IPS-20b (cell line): ENCODE data around the gene ESD.
"Not testable (repeated sequence)": the region's sequence is repeated elsewhere in the genome, so short reads cannot be mapped to it uniquely, and the experiment has no call there.

Experiments
- H3K27ac ChIP-seq: one replicate; pipeline ENCODE4 v1.5.1; 2013; ENCODE audit warnings: low read length
- H3K27me3 ChIP-seq: 2 replicates; pipeline ENCODE4 v1.6.1; 2013; ENCODE audit warnings: mild to moderate bottlenecking, low read length, inconsistent platforms; ENCODE audit not compliant: insufficient read depth
- H3K36me3 ChIP-seq: 2 replicates; pipeline ENCODE4 v1.6.1; 2013; ENCODE audit warnings: low read depth, mild to moderate bottlenecking, inconsistent platforms, low read length, moderate library complexity; ENCODE audit not compliant: insufficient read depth
- H3K4me1 ChIP-seq: 2 replicates; pipeline ENCODE4 v1.6.1; 2013; ENCODE audit warnings: mild to moderate bottlenecking, control low read depth, inconsistent platforms, low read length, moderate library complexity; ENCODE audit not compliant: insufficient read depth
- H3K4me3 ChIP-seq: 2 replicates; pipeline ENCODE4 v1.5.1; 2013; ENCODE audit warnings: mild to moderate bottlenecking, low read length, inconsistent platforms
- H3K9ac ChIP-seq: 2 replicates; pipeline ENCODE4 v1.6.1; 2013; ENCODE audit warnings: low read depth, mild to moderate bottlenecking, inconsistent platforms, low read length, moderate library complexity
- H3K9me3 ChIP-seq: 2 replicates; pipeline ENCODE4 v1.6.1; 2013; ENCODE audit warnings: mild to moderate bottlenecking, low read depth, low read length, inconsistent platforms; ENCODE audit not compliant: insufficient read depth

The ESD gene

GRCh38 chr13:46756977-46757376 lies 40.0 kb downstream of the ESD start:
- Histone ChIP-seq H3K27me3 (no peaks in the 10 kb centered on the region), H3K4me1 (peaks cover 3% of the 10 kb centered on the region; the same call in 1 of the 2 replicates), H3K9me3 (no peaks in the 10 kb centered on the region), H3K9ac (no peak overlapping the region), H3K4me3 (no peak overlapping the region), H3K27ac (no peak overlapping the region), H3K36me3 (no peaks in the 10 kb centered on the region)

- not testable (repeated sequence) for H3K27ac ChIP-seq, H3K9ac ChIP-seq, H3K36me3 ChIP-seq, H3K4me3 ChIP-seq, H3K27me3 ChIP-seq, H3K4me1 ChIP-seq, H3K9me3 ChIP-seq
These were observed 41.5 kb downstream of the ESD start for GRCh38 chr13:46755508-46755907.

GRCh38 chr13:46754812-46755211 lies 42.1 kb downstream of the ESD start:
- H3K27me3 ChIP-seq = no peaks in the 10 kb centered on the region
- H3K36me3 ChIP-seq = 0 out of 2 replicates have a peak, but pooled peaks cover 4% of the 10 kb centered on the region
- H3K27ac ChIP-seq = no peak overlapping the region
- peaks cover 3% of the 10 kb centered on the region; the same call in 1 of the 2 replicates for H3K4me1 ChIP-seq
- H3K9me3 ChIP-seq = no peaks in the 10 kb centered on the region
- H3K4me3 ChIP-seq = no peak overlapping the region
- H3K9ac ChIP-seq = no peak overlapping the region

- Histone ChIP-seq H3K9me3 (no peaks in the 10 kb centered on the region), H3K4me3 (no peak overlapping the region), H3K27ac (no peak overlapping the region), H3K4me1 (peaks cover 3% of the 10 kb centered on the region; the same call in 1 of the 2 replicates), H3K27me3 (no peaks in the 10 kb centered on the region), H3K36me3 (0 out of 2 replicates have a peak, but pooled peaks cover 4% of the 10 kb centered on the region), H3K9ac (no peak overlapping the region)
These were observed 43.0 kb downstream of the ESD start for GRCh38 chr13:46753917-46754316.

GRCh38 chr13:46753137-46753536 lies 43.8 kb downstream of the ESD start:
- Histone ChIP-seq H3K36me3 (0 out of 2 replicates have a peak, but pooled peaks cover 4% of the 10 kb centered on the region), H3K27me3 (no peaks in the 10 kb centered on the region), H3K9ac (no peak overlapping the region), H3K27ac (no peak overlapping the region), H3K9me3 (no peaks in the 10 kb centered on the region), H3K4me1 (peaks cover 3% of the 10 kb centered on the region; the same call in 1 of the 2 replicates), H3K4me3 (no peak overlapping the region)

GRCh38 chr13:46751811-46752635 lies 44.9 kb downstream of the ESD start:
- H3K4me1 ChIP-seq = peaks cover under 1% of the 10 kb centered on the region; the same call in 1 of the 2 replicates
- 0 out of 2 replicates have a peak, but pooled peaks cover 4% of the 10 kb centered on the region for H3K36me3 ChIP-seq
- H3K27ac ChIP-seq = no peak overlapping the region

GRCh38 chr13:46749951-46750350 lies 47.0 kb downstream of the ESD start:
- no peaks in the 10 kb centered on the region for H3K27me3 ChIP-seq
- no peak overlapping the region for H3K9ac ChIP-seq
- H3K9me3 ChIP-seq = no peaks in the 10 kb centered on the region
- 0 out of 2 replicates have a peak, but pooled peaks cover 4% of the 10 kb centered on the region for H3K36me3 ChIP-seq
- no peaks in the 10 kb centered on the region for H3K4me1 ChIP-seq
- no peak overlapping the region for H3K4me3 ChIP-seq
- H3K27ac ChIP-seq = no peak overlapping the region

More at GRCh38 chr13:46751811-46752635, 44.9 kb downstream of the ESD start:
- Histone ChIP-seq H3K9ac (no peak overlapping the region), H3K27me3 (no peaks in the 10 kb centered on the region), H3K9me3 (no peaks in the 10 kb centered on the region), H3K4me3 (no peak overlapping the region)

GRCh38 chr13:46748300-46748699 lies 48.7 kb downstream of the ESD start:
- H3K27ac ChIP-seq = no peak overlapping the region
- H3K36me3 ChIP-seq = 0 out of 2 replicates have a peak, but pooled peaks cover 4% of the 10 kb centered on the region
- H3K27me3 ChIP-seq = no peaks in the 10 kb centered on the region
- H3K4me3 ChIP-seq = no peak overlapping the region
- H3K9me3 ChIP-seq = no peaks in the 10 kb centered on the region
- no peak overlapping the region for H3K9ac ChIP-seq
- no peaks in the 10 kb centered on the region for H3K4me1 ChIP-seq

- no peaks in the 10 kb centered on the region for H3K9me3 ChIP-seq
- H3K36me3 ChIP-seq = 0 out of 2 replicates have a peak, but pooled peaks cover 4% of the 10 kb centered on the region
- H3K27me3 ChIP-seq = no peaks in the 10 kb centered on the region
- H3K27ac ChIP-seq = no peak overlapping the region
- no peaks in the 10 kb centered on the region for H3K4me1 ChIP-seq
- H3K9ac ChIP-seq = no peak overlapping the region
- no peak overlapping the region for H3K4me3 ChIP-seq
These were observed 49.7 kb downstream of the ESD start for GRCh38 chr13:46747031-46747820.

- H3K4me3 ChIP-seq = no peak overlapping the region
- no peak overlapping the region for H3K27ac ChIP-seq
- H3K27me3 ChIP-seq = no peaks in the 10 kb centered on the region
- H3K9ac ChIP-seq = no peak overlapping the region
- H3K9me3 ChIP-seq = no peaks in the 10 kb centered on the region
- H3K4me1 ChIP-seq = no peaks in the 10 kb centered on the region
- H3K36me3 ChIP-seq = 0 out of 2 replicates have a peak, but pooled peaks cover 3% of the 10 kb centered on the region
These were observed 51.3 kb downstream of the ESD start for GRCh38 chr13:46745706-46746105.

- Histone ChIP-seq H3K27ac (no peak overlapping the region), H3K4me3 (no peak overlapping the region), H3K36me3 (no peaks in the 10 kb centered on the region), H3K27me3 (no peaks in the 10 kb centered on the region), H3K4me1 (no peaks in the 10 kb centered on the region), H3K9ac (no peak overlapping the region), H3K9me3 (no peaks in the 10 kb centered on the region)
These were observed 51.9 kb downstream of the ESD start for GRCh38 chr13:46745062-46745461.
